ENCODE results near the gene BRD7.

BRD7 gene

DNA sequence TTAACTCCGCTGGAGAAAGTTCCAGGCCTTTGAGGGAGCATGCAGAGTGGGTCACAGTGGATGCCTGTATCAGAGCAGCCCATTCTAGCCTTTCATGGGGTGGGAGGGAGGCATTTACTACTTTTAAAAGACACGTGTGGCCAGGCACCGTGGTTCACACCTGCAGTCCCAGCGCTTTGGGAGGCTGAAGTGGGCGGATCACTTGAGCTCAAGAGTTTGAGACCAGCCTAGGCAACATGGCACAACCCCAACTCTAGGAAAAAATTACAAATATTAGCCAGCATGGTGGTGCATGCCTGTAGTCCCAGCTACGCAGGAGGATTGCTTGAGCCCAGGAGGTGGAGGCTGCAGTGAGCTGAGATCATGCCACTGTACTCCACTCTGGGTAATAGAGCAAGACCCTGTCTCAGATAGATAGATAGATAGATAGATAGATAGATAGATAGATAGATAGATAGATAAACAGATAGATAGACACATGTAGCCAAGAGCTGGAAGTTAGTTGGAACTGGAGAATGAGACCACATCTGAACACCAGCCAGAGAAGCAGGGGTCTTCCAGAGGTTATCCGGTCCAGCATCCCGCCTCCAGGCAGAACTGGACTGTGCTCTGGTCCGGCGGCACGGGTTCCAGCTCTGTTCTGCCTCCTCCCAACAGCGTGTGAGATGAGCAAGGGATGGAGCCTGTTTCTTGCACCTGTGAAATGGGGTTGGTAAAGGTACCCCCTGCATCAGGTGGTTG, 98.8 kb downstream of the BRD7 start:
- in situ Hi-C loops (cut with MboI; ENCODE audit: low pct_unique_long_range_greater_than_20kb, low sequenced_read_pairs) = no loop called here
- DNase-seq = no peak

DNA sequence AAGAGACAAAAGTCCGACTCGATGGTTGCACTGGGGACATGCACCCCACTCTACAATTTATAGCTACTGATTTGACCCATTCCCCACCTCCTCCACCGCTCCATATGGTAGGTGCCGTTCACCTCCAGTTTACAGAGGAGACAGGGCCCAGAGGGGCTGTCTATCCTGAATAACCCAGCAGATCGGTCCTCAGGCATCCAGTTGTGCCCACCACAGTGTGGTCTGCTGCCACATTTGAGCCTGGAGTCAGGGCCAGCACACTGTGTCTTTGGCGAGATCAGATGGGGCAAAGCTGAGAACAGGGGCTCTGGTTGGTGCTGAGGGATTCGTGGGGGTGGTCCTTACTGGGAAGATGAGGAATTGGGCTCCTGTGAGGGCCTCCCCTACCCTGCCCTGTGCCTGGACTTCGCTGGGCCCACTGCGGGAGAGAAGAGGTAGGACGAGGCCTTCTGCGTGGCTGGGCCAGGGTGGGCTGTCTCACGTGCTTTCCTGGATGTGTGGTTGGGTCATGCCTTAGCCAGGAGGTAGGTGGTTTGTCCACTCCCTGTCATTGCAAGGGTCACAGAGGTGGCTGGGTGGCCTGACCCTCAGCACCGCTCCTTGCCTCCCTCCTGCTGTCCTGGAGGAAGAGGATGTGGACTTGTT, 99.6 kb downstream of the BRD7 start:
- in situ Hi-C loops (cut with MboI; ENCODE audit: low pct_unique_long_range_greater_than_20kb, low sequenced_read_pairs) = no loop called here
- DNase-seq = no peak

DNA sequence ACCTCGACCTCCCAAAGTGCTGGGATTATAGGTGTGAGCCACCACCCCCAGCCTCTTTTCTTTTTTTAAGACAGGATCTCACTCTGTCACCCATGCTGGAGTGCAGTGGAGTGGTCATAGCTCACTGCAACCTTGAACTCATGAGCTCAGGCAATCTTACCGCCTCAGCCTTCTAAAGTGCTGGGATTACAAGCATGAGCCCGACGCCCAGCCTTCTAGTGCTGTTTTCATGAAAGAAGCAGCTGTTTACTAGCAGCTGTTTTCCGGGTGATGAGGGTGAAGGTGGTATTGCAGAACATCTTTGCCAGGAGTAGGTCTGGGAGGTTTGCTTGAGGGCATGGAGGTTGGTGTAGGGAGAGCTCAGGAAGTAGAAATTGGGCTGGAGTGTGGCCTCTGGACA, 100.4 kb downstream of the BRD7 start:
- in situ Hi-C loops (cut with MboI; ENCODE audit: low pct_unique_long_range_greater_than_20kb, low sequenced_read_pairs) = no loop called here

DNA sequence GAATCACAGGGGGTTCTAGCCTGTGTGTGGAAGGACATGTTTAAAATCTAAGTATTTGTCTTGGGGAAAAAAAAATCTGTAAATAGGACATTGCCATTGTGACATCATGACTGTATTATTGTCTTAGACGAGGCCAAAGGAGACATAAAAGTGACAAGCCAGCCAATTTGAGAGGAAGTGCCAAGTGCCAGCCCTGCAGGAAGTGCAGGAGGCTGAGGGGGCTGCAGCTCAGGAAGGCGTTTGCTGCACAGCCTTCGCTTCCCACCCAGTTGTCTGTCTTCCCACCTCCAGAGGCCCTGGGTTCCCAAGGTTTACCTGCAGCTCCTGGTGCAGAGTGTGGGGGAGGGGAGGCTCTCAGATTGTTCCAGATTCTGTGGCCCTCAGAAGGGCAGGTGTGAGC, 101.1 kb downstream of the BRD7 start:
- peak; percentile 39 for DNase-seq
- in situ Hi-C loops (cut with MboI; ENCODE audit: low pct_unique_long_range_greater_than_20kb, low sequenced_read_pairs) = no loop called here

More for the DNA sequence above, 100.4 kb downstream of the BRD7 start:
- no peak for DNase-seq

DNA sequence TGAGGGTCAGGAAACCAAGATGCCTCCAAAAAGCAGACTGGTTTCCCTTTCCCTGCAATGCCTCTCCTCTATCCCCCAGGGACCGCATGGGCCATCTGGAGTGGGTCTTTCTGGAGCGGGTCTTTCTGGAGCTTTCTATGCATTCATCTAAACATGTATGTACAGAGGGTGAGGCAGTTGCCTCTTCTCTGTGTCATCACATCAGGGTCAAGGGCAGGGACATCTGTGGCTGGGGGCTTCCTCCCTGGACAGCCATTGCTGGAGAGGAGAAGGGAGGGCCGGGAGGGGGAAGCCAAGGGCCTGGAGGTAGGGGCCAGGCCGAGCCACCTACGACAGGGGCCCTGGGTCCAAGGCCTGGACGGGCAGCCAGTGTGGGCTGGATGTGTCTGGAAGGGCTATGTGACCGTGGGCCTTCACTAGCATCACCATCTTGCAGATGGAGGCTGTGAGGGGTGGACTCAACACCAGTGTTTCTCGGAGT, 101.6 kb downstream of the BRD7 start:
- in situ Hi-C loops (cut with MboI; ENCODE audit: low pct_unique_long_range_greater_than_20kb, low sequenced_read_pairs) = no loop called here
- no peak for DNase-seq

DNA sequence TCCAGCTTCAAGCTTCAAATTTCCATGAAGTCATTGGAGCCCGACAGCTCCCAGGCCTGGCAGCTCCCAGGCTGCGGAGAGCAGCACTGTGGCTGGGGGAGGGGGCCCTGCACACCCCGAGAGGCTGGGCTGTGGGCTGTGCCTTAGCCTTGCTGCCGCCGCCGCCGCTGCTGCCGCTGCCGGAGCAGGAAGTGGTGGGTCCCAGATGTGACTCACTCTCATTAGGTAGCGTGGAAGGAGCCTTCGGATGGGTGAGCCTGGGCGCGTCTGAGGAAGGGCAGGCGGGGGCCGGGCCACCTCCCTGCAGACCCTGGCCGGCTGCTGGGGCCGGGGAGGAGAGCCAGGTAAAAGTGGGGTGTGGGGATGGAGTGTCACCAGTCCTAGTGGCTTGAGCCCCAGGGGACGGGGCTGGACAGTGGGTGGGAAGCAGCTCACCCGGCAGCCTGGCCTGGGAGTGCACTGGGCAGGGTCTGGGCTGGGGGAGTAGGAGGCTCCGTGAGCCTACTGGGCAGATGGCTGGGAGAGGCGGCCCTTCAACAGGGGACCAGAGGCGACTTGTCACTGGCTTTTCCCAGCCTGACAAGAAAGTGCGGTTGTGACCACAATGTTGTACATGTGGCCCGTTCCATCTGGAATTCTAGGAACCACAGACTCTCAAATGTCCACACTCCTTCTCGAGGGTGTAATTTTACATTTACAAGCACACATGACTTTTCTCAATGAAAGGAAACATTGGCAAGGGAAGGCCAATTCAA, 102.3 kb downstream of the BRD7 start, which contains the start of gene ADCY7:
TSS of gene ADCY7 (plus strand) at position 215 of the 755 bp plus-strand sequence. CDS start 21,629 bp downstream, outside the sequence.
- in situ Hi-C loops (cut with MboI; ENCODE audit: low pct_unique_long_range_greater_than_20kb, low sequenced_read_pairs) = no loop called here
- DNase-seq = peak; percentile 87

Data from KBM-7 (cell line).